ENCODE measurements around the gene HNRNPL.

Gene HNRNPL

GRCh38 chr19:38843175-38843758 lies 6.5 kb downstream of the HNRNPL start:
- no peaks in the 10 kb centered on the region for H3K9me3 Mint-ChIP-seq
- H3K27ac Mint-ChIP-seq, result peak overlapping the region; percentile 92
- no peaks in the 10 kb centered on the region for H3K27me3 Mint-ChIP-seq (ENCODE audit: low read depth)
- H3K4me3 Mint-ChIP-seq, result no peak overlapping the region
- H3K4me1 Mint-ChIP-seq (ENCODE audit: low read depth), result peaks cover 62% of the 10 kb centered on the region
- peaks cover 70% of the 10 kb centered on the region for H3K36me3 Mint-ChIP-seq (ENCODE audit: low read depth)

GRCh38 chr19:38842439-38843174 lies 7.2 kb downstream of the HNRNPL start:
- Mint-ChIP-seq H3K36me3 (ENCODE audit: low read depth) (peaks cover 65% of the 10 kb centered on the region), H3K4me1 (ENCODE audit: low read depth) (peaks cover 58% of the 10 kb centered on the region), H3K9me3 (no peaks in the 10 kb centered on the region), H3K4me3 (peak overlapping the region; percentile 85), H3K27me3 (ENCODE audit: low read depth) (no peaks in the 10 kb centered on the region), H3K27ac (peak overlapping the region; percentile 92)

GRCh38 chr19:38841787-38842438 lies 7.9 kb downstream of the HNRNPL start:
- H3K27ac Mint-ChIP-seq, result peak overlapping the region; percentile 92
- H3K27me3 Mint-ChIP-seq (ENCODE audit: low read depth), result no peaks in the 10 kb centered on the region
- H3K9me3 Mint-ChIP-seq, result no peaks in the 10 kb centered on the region
- H3K4me3 Mint-ChIP-seq, result peak overlapping the region; percentile 85
- H3K4me1 Mint-ChIP-seq (ENCODE audit: low read depth), result peaks cover 56% of the 10 kb centered on the region
- H3K36me3 Mint-ChIP-seq (ENCODE audit: low read depth), result peaks cover 70% of the 10 kb centered on the region

- H3K27ac Mint-ChIP-seq, result peak overlapping the region; percentile 92
- H3K27me3 Mint-ChIP-seq (ENCODE audit: low read depth), result no peaks in the 10 kb centered on the region
- H3K36me3 Mint-ChIP-seq (ENCODE audit: low read depth), result peaks cover 74% of the 10 kb centered on the region
- peak overlapping the region; percentile 73 for H3K4me3 Mint-ChIP-seq
- H3K4me1 Mint-ChIP-seq (ENCODE audit: low read depth), result peaks cover 55% of the 10 kb centered on the region
- no peaks in the 10 kb centered on the region for H3K9me3 Mint-ChIP-seq
Measured at GRCh38 chr19:38841180-38841766, 8.5 kb downstream of the HNRNPL start.

- peak overlapping the region; percentile 73 for H3K4me3 Mint-ChIP-seq
- peak overlapping the region; percentile 80 for H3K27ac Mint-ChIP-seq
- H3K9me3 Mint-ChIP-seq, result no peaks in the 10 kb centered on the region
- peaks cover 72% of the 10 kb centered on the region for H3K36me3 Mint-ChIP-seq (ENCODE audit: low read depth)
- H3K4me1 Mint-ChIP-seq (ENCODE audit: low read depth), result peaks cover 49% of the 10 kb centered on the region
- no peaks in the 10 kb centered on the region for H3K27me3 Mint-ChIP-seq (ENCODE audit: low read depth)
Measured at GRCh38 chr19:38840583-38840968, 9.2 kb downstream of the HNRNPL start.

- Mint-ChIP-seq H3K27me3 (ENCODE audit: low read depth) (no peaks in the 10 kb centered on the region), H3K9me3 (no peaks in the 10 kb centered on the region), H3K27ac (no peak overlapping the region), H3K36me3 (ENCODE audit: low read depth) (peaks cover 71% of the 10 kb centered on the region), H3K4me1 (ENCODE audit: low read depth) (peaks cover 45% of the 10 kb centered on the region), H3K4me3 (no peak overlapping the region)
Measured at GRCh38 chr19:38839816-38840582, 9.8 kb downstream of the HNRNPL start.

- Mint-ChIP-seq H3K36me3 (ENCODE audit: low read depth) (peaks cover 66% of the 10 kb centered on the region), H3K27ac (peak overlapping the region; percentile 77), H3K4me3 (no peak overlapping the region), H3K4me1 (ENCODE audit: low read depth) (peaks cover 40% of the 10 kb centered on the region), H3K9me3 (no peaks in the 10 kb centered on the region), H3K27me3 (ENCODE audit: low read depth) (no peaks in the 10 kb centered on the region)
Measured at GRCh38 chr19:38838986-38839761, 10.6 kb downstream of the HNRNPL start.

GRCh38 chr19:38838208-38838985 lies 11.4 kb downstream of the HNRNPL start:
- no peak overlapping the region for H3K4me3 Mint-ChIP-seq
- peaks cover 34% of the 10 kb centered on the region for H3K4me1 Mint-ChIP-seq (ENCODE audit: low read depth)
- no peaks in the 10 kb centered on the region for H3K27me3 Mint-ChIP-seq (ENCODE audit: low read depth)
- no peaks in the 10 kb centered on the region for H3K9me3 Mint-ChIP-seq
- peaks cover 58% of the 10 kb centered on the region for H3K36me3 Mint-ChIP-seq (ENCODE audit: low read depth)
- no peak overlapping the region for H3K27ac Mint-ChIP-seq

GRCh38 chr19:38837656-38838121 lies 12.1 kb downstream of the HNRNPL start:
- Mint-ChIP-seq H3K4me1 (ENCODE audit: low read depth) (peaks cover 27% of the 10 kb centered on the region), H3K36me3 (ENCODE audit: low read depth) (peaks cover 52% of the 10 kb centered on the region), H3K27me3 (ENCODE audit: low read depth) (no peaks in the 10 kb centered on the region)

GRCh38 chr19:38836983-38837626 lies 12.7 kb downstream of the HNRNPL start:
- peaks cover 25% of the 10 kb centered on the region for H3K4me1 Mint-ChIP-seq (ENCODE audit: low read depth)
- H3K9me3 Mint-ChIP-seq, result no peaks in the 10 kb centered on the region
- peaks cover 46% of the 10 kb centered on the region for H3K36me3 Mint-ChIP-seq (ENCODE audit: low read depth)
- H3K27ac Mint-ChIP-seq, result no peak overlapping the region
- no peak overlapping the region for H3K4me3 Mint-ChIP-seq
- H3K27me3 Mint-ChIP-seq (ENCODE audit: low read depth), result no peaks in the 10 kb centered on the region

More at GRCh38 chr19:38837656-38838121, 12.1 kb downstream of the HNRNPL start:
- no peak overlapping the region for H3K27ac Mint-ChIP-seq
- no peaks in the 10 kb centered on the region for H3K9me3 Mint-ChIP-seq
- no peak overlapping the region for H3K4me3 Mint-ChIP-seq

- Mint-ChIP-seq H3K36me3 (ENCODE audit: low read depth) (peaks cover 41% of the 10 kb centered on the region), H3K9me3 (no peaks in the 10 kb centered on the region), H3K27me3 (ENCODE audit: low read depth) (no peaks in the 10 kb centered on the region), H3K4me1 (ENCODE audit: low read depth) (peaks cover 24% of the 10 kb centered on the region), H3K27ac (no peak overlapping the region), H3K4me3 (no peak overlapping the region)
Measured at GRCh38 chr19:38836159-38836982, 13.4 kb downstream of the HNRNPL start.

GRCh38 chr19:38834590-38834989 lies 15.2 kb downstream of the HNRNPL start:
- Mint-ChIP-seq H3K9me3 (no peaks in the 10 kb centered on the region), H3K4me1 (ENCODE audit: low read depth) (peaks cover 30% of the 10 kb centered on the region), H3K36me3 (ENCODE audit: low read depth) (peaks cover 39% of the 10 kb centered on the region), H3K4me3 (no peak overlapping the region), H3K27me3 (ENCODE audit: low read depth) (no peaks in the 10 kb centered on the region), H3K27ac (peak overlapping the region; percentile 9)

Measured in T-helper 1 cell treated with Interleukin-12 subunit alpha and Interleukin-12 subunit beta and Interleukin-4 antibody, amounts not matched to agents 30 μg/mL and 1 μg/mL, for 36 hours (primary cell).